Esophagus squamous epithelium (tissue), 4 donors: Measurements from ENCODE around the gene PSME3IP1.

Experiments used
- POLR2A ChIP-seq, 4 donors: fragments of 450-650 bp; IDR thresholded peaks; one replicate each; pipeline ENCODE4 v1.6.1; 2017; ENCODE audit warnings: antibody characterized with exemption in 4 of 4, mild to moderate bottlenecking in 4 of 4, moderate library complexity in 3 of 4
- TF ChIP-seq, protein P1 (sequence below), 6 experiments: fragments of 450-650 bp in 4 of 6; fragments of 200-600 bp in 2 of 6; sonication (generic) in 2 of 6; IDR thresholded peaks; one replicate each; pipeline ENCODE4 v1.5.1; 2016 to 2019; ENCODE audit warnings: antibody characterized with exemption in 6 of 6, mild to moderate bottlenecking in 4 of 6, moderate library complexity in 4 of 6

DNA sequence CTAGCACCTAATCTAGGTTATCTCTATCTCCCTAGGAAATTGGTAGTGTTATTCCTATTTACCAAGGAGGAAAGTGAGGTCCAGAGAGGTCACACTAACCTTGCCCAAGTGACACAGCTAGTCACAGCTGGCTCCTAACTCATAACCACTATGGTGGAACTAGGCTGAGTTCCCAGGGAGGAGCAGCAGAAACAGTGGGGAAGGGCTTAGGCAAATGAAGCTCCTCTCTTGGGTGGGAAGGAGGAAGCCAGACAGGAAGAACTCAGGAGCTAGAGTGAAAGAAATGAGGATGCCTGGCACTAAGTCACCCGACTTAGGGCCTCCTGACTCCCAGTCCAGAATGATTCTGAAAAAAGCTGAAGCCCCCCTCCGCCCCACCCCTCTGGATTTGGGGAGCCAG is 34.5 kb downstream of the PSME3IP1 start:
- TF ChIP-seq, protein P1, sequence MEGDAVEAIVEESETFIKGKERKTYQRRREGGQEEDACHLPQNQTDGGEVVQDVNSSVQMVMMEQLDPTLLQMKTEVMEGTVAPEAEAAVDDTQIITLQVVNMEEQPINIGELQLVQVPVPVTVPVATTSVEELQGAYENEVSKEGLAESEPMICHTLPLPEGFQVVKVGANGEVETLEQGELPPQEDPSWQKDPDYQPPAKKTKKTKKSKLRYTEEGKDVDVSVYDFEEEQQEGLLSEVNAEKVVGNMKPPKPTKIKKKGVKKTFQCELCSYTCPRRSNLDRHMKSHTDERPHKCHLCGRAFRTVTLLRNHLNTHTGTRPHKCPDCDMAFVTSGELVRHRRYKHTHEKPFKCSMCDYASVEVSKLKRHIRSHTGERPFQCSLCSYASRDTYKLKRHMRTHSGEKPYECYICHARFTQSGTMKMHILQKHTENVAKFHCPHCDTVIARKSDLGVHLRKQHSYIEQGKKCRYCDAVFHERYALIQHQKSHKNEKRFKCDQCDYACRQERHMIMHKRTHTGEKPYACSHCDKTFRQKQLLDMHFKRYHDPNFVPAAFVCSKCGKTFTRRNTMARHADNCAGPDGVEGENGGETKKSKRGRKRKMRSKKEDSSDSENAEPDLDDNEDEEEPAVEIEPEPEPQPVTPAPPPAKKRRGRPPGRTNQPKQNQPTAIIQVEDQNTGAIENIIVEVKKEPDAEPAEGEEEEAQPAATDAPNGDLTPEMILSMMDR (IDR thresholded peaks at IDR 0.05): no peak
- no peak for TF ChIP-seq POLR2A (IDR thresholded peaks at IDR 0.05)
